HEK293 (cell line): ENCODE data around the gene CRIM1.

Experiments
- CTCF ChIA-PET: fragments of 350-600 bp; formaldehyde crosslinking; extraction: SDS; loops from one replicate; lab custom pipeline; 2021; ENCODE audit warnings: antibody characterized with exemption; lab: Yijun Ruan, JAX
- POLR2A ChIA-PET: fragments of 300-600 bp; formaldehyde crosslinking; extraction: SDS; loops from one replicate; lab custom pipeline; 2020; ENCODE audit warnings: antibody characterized with exemption, inconsistent platforms; lab: Yijun Ruan, JAX
- H3K27ac ChIP-seq: fragments of 200-500 bp; sonication (Bioruptor generic); 2 replicates; pipeline ENCODE4 v1.5.1; 2014; ENCODE audit warnings: low read depth, low read length, control low read depth, inconsistent platforms; ENCODE audit errors: extremely low read depth
- H3K36me3 ChIP-seq, 2 experiments: fragments of 200-500 bp in 1 of 2; sonication (Bioruptor generic) in 1 of 2; 1 replicate in 1 of 2; 2 replicates in 1 of 2; pipeline ENCODE4 v1.5.1; 2014 to 2017; ENCODE audit warnings: inconsistent platforms in 2 of 2, low read length in 2 of 2; ENCODE audit not compliant: control insufficient read depth in 2 of 2, insufficient read depth in 1 of 2
- H3K4me1 ChIP-seq: fragments of 200-500 bp; sonication (Bioruptor generic); 2 replicates; pipeline ENCODE4 v1.5.1; 2014; ENCODE audit warnings: mild to moderate bottlenecking, low read length, inconsistent platforms; ENCODE audit not compliant: control insufficient read depth, insufficient read depth
- H3K4me3 ChIP-seq: 2 replicates; pipeline ENCODE4 v1.5.1; 2011; ENCODE audit warnings: low read depth, mild to moderate bottlenecking, control low read depth, low read length, moderate library complexity
- H3K9me3 ChIP-seq: fragments of 200-500 bp; sonication (Bioruptor generic); 2 replicates; pipeline ENCODE4 v1.5.1; 2014; ENCODE audit warnings: low read depth, low read length, inconsistent platforms; ENCODE audit not compliant: control insufficient read depth, insufficient read depth
- FEZF1 ChIP-seq: fragments of 450-650 bp; formaldehyde crosslinking; IDR thresholded peaks from 2 replicates; pipeline ENCODE4 v1.5.1; 2016; ENCODE audit warnings: missing biosample characterization, missing genetic modification characterization
- GLI2 ChIP-seq: fragments of 450-650 bp; formaldehyde crosslinking; IDR thresholded peaks from 2 replicates; pipeline ENCODE4; 2017; ENCODE audit warnings: missing biosample characterization, missing genetic modification characterization, low read depth, borderline replicate concordance
- GLIS1 ChIP-seq: fragments of 450-650 bp; formaldehyde crosslinking; IDR thresholded peaks from 2 replicates; pipeline ENCODE4 v1.5.1; 2016; ENCODE audit warnings: missing biosample characterization, missing genetic modification characterization
- HOXC10 ChIP-seq: sonication (generic); formaldehyde crosslinking; IDR thresholded peaks from 2 replicates; pipeline ENCODE4 v1.8.1; 2023; ENCODE audit warnings: mild to moderate bottlenecking, missing genetic modification reagents
- OVOL3 ChIP-seq: fragments of 450-650 bp; formaldehyde crosslinking; IDR thresholded peaks from 2 replicates; pipeline ENCODE4 v1.5.1; 2016; ENCODE audit warnings: missing biosample characterization, missing genetic modification characterization
- SCRT1 ChIP-seq: fragments of 450-650 bp; formaldehyde crosslinking; IDR thresholded peaks from 2 replicates; pipeline ENCODE4 v1.5.1; 2016; ENCODE audit warnings: missing biosample characterization, missing genetic modification characterization, borderline replicate concordance
- SP7 ChIP-seq: fragments of 450-650 bp; formaldehyde crosslinking; IDR thresholded peaks from 2 replicates; pipeline ENCODE4 v1.5.1; 2016; ENCODE audit warnings: missing biosample characterization, missing genetic modification characterization
- TRIM28 ChIP-seq: IDR thresholded peaks from 2 replicates; pipeline ENCODE4 v1.6.1; 2011; ENCODE audit warnings: low read length, control low read depth, borderline replicate concordance
- ZBTB17 ChIP-seq: fragments of 450-650 bp; formaldehyde crosslinking; IDR thresholded peaks from 2 replicates; pipeline ENCODE4 v1.5.1; 2016; ENCODE audit warnings: missing biosample characterization, missing genetic modification characterization
- ZBTB20 ChIP-seq: fragments of 450-650 bp; formaldehyde crosslinking; IDR thresholded peaks from 2 replicates; pipeline ENCODE4 v1.5.1; 2016; ENCODE audit warnings: missing biosample characterization, missing genetic modification characterization
- ZFHX2 ChIP-seq: fragments of 450-650 bp; formaldehyde crosslinking; conservative IDR thresholded peaks from 2 replicates; pipeline ENCODE4 v1.5.1; 2016; ENCODE audit warnings: missing biosample characterization, missing genetic modification characterization
- ZNF10 ChIP-seq: fragments of 450-650 bp; formaldehyde crosslinking; IDR thresholded peaks from 2 replicates; pipeline ENCODE4 v1.5.1; 2017; ENCODE audit warnings: missing biosample characterization, missing genetic modification characterization
- ZNF146 ChIP-seq: fragments of 450-650 bp; formaldehyde crosslinking; IDR thresholded peaks from 2 replicates; pipeline ENCODE4 v1.5.1; 2016; ENCODE audit warnings: missing biosample characterization, missing genetic modification characterization
- ZNF202 ChIP-seq: fragments of 450-650 bp; formaldehyde crosslinking; IDR thresholded peaks from 2 replicates; pipeline ENCODE4 v1.5.1; 2016; ENCODE audit warnings: missing biosample characterization, missing genetic modification characterization, borderline replicate concordance
- ZNF350 ChIP-seq: fragments of 450-650 bp; formaldehyde crosslinking; IDR thresholded peaks from 2 replicates; pipeline ENCODE4 v1.5.0; 2017; ENCODE audit warnings: missing biosample characterization, mild to moderate bottlenecking, missing genetic modification characterization
- ZNF423 ChIP-seq: fragments of 450-650 bp; formaldehyde crosslinking; IDR thresholded peaks from 2 replicates; pipeline ENCODE4 v1.5.1; 2016; ENCODE audit warnings: missing biosample characterization, missing genetic modification characterization
- ZNF48 ChIP-seq: fragments of 450-650 bp; formaldehyde crosslinking; IDR thresholded peaks from 2 replicates; pipeline ENCODE4 v1.5.1; 2016; ENCODE audit warnings: missing biosample characterization, missing genetic modification characterization
- ZNF530 ChIP-seq: fragments of 450-650 bp; formaldehyde crosslinking; IDR thresholded peaks from 2 replicates; pipeline ENCODE4 v1.5.1; 2016; ENCODE audit warnings: low read depth, missing biosample characterization, missing genetic modification characterization
- ZNF544 ChIP-seq: fragments of 450-650 bp; formaldehyde crosslinking; IDR thresholded peaks from 2 replicates; pipeline ENCODE4 v1.5.0; 2017; ENCODE audit warnings: missing biosample characterization, missing genetic modification characterization
- ZNF561 ChIP-seq: fragments of 450-650 bp; IDR thresholded peaks from 2 replicates; pipeline ENCODE4 v1.5.1; 2018; ENCODE audit warnings: missing biosample characterization, missing genetic modification characterization, borderline replicate concordance
- ZNF571 ChIP-seq: fragments of 450-650 bp; formaldehyde crosslinking; IDR thresholded peaks from 2 replicates; pipeline ENCODE4 v1.5.0; 2017; ENCODE audit warnings: missing biosample characterization, missing genetic modification characterization
- ZNF658 ChIP-seq: fragments of 450-650 bp; formaldehyde crosslinking; IDR thresholded peaks from 2 replicates; pipeline ENCODE4; 2016; ENCODE audit warnings: missing biosample characterization, missing genetic modification characterization
- ZNF664 ChIP-seq: fragments of 450-650 bp; formaldehyde crosslinking; IDR thresholded peaks from 2 replicates; pipeline ENCODE4 v1.5.1; 2016; ENCODE audit warnings: missing biosample characterization, missing genetic modification characterization
- ZSCAN23 ChIP-seq: fragments of 450-650 bp; formaldehyde crosslinking; IDR thresholded peaks from 2 replicates; pipeline ENCODE4 v1.5.1; 2016; ENCODE audit warnings: missing biosample characterization, missing genetic modification characterization
- TF ChIP-seq, protein P1 (sequence below): fragments of 450-650 bp; formaldehyde crosslinking; IDR thresholded peaks from 2 replicates; pipeline ENCODE4 v1.5.1; 2016; ENCODE audit warnings: missing biosample characterization, missing genetic modification characterization
- TF ChIP-seq, protein P2 (sequence below): fragments of 450-650 bp; formaldehyde crosslinking; IDR thresholded peaks from 2 replicates; pipeline ENCODE4 v1.5.1; 2016; ENCODE audit warnings: missing biosample characterization, missing genetic modification characterization
- TF ChIP-seq, protein P3 (sequence below): fragments of 450-650 bp; formaldehyde crosslinking; IDR thresholded peaks from 2 replicates; pipeline ENCODE4 v1.5.0; 2017; ENCODE audit warnings: missing biosample characterization, missing genetic modification characterization, borderline replicate concordance
- TF ChIP-seq, protein P4 (sequence below): fragments of 450-650 bp; formaldehyde crosslinking; IDR thresholded peaks from 2 replicates; pipeline ENCODE4 v1.5.1; 2017; ENCODE audit warnings: missing biosample characterization, missing genetic modification characterization

CRIM1 gene

DNA sequence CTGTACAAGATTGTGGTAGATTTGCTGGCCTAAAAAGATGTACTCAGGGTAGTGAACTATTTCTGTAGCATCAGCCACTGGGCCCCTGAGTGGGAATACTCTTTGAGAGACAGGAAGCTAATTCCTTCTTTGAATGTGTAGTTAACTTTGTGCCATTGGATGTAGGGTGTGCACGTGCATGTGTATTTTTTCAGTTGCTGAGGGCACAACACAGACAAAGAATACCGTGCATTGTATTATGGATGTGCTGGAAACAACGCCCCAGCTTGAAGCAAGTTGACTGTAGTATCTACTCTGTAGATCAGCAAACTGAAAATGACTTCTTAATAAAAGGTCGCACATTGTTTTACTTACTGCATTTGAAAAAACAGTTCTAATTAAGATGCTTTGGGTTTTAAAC is 14.1 kb downstream of the CRIM1 start (continued):
- TF ChIP-seq, protein P1, sequence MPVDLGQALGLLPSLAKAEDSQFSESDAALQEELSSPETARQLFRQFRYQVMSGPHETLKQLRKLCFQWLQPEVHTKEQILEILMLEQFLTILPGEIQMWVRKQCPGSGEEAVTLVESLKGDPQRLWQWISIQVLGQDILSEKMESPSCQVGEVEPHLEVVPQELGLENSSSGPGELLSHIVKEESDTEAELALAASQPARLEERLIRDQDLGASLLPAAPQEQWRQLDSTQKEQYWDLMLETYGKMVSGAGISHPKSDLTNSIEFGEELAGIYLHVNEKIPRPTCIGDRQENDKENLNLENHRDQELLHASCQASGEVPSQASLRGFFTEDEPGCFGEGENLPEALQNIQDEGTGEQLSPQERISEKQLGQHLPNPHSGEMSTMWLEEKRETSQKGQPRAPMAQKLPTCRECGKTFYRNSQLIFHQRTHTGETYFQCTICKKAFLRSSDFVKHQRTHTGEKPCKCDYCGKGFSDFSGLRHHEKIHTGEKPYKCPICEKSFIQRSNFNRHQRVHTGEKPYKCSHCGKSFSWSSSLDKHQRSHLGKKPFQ (tag by site-specific recombination): no peak
- TF ChIP-seq TRIM28 (no peak), ZNF544 (tag by site-specific recombination) (no peak), HOXC10 (no peak), ZNF530 (tag by site-specific recombination) (no peak), GLI2 (no peak), ZNF48 (tag by site-specific recombination) (no peak), ZNF350 (no peak), ZBTB17 (tag by site-specific recombination) (no peak), ZNF658 (tag by site-specific recombination) (no peak)
- TF ChIP-seq, protein P2, sequence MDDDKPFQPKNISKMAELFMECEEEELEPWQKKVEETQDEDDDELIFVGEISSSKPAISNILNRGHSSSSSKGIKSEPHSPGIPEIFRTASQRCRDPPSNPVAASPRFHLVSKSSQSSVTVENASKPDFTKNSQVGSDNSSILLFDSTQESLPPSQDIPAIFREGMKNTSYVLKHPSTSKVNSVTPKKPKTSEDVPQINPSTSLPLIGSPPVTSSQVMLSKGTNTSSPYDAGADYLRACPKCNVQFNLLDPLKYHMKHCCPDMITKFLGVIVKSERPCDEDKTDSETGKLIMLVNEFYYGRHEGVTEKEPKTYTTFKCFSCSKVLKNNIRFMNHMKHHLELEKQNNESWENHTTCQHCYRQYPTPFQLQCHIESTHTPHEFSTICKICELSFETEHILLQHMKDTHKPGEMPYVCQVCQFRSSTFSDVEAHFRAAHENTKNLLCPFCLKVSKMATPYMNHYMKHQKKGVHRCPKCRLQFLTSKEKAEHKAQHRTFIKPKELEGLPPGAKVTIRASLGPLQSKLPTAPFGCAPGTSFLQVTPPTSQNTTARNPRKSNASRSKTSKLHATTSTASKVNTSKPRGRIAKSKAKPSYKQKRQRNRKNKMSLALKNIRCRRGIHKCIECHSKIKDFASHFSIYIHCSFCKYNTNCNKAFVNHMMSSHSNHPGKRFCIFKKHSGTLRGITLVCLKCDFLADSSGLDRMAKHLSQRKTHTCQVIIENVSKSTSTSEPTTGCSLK (tag by site-specific recombination): no peak
- TF ChIP-seq, all 188 proteins: peak for 0

DNA sequence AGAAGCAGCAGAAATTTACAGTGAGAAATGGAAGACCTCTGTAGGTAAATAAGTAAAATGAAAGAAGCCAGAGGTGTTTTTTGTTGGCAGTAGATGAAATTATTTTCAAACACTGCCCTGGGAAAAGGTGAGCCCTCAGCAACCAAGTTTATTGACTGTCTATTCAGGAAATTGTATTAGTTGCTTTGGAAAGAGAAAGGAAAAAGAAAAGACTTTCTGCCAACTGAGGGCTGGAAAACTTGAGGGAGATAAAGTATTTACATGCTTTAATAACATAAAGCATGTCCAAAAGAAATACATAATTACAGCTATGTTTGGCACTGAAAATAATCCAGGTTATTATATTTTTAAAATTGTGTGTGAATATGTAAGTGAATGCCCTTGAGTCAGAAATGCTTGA is 14.7 kb downstream of the CRIM1 start:
- no peak for TF ChIP-seq ZNF423 (tag by site-specific recombination)
- TF ChIP-seq GLIS1: no peak
- TF ChIP-seq OVOL3: no peak
- no peak for TF ChIP-seq ZNF146 (tag by site-specific recombination)
- no peak for TF ChIP-seq ZNF561 (tag by site-specific recombination)
- TF ChIP-seq ZSCAN23: no peak
- no peak for TF ChIP-seq SP7 (tag by site-specific recombination)
- TF ChIP-seq ZNF202: no peak
- no peak for TF ChIP-seq ZNF10
- TF ChIP-seq ZNF664 (tag by site-specific recombination): no peak
- no peak for TF ChIP-seq SCRT1 (tag by site-specific recombination)
- no peak for TF ChIP-seq ZBTB20
- ChIA-PET CTCF (interaction anchor here (0.7 to 3.1 kb wide), 5 partner anchors 10 to 136 kb away, joined by 3 to 14 read pairs (median 11); no protein-coding TSS in a partner anchor), POLR2A (no interaction called here)
- H3K36me3 ChIP-seq: no peaks in the 10 kb centered on the region
- no peak overlapping the region for H3K4me3 ChIP-seq
- no peak overlapping the region for H3K27ac ChIP-seq
- H3K4me1 ChIP-seq: peaks cover 48% of the 10 kb centered on the region
- H3K9me3 ChIP-seq: no peaks in the 10 kb centered on the region

DNA sequence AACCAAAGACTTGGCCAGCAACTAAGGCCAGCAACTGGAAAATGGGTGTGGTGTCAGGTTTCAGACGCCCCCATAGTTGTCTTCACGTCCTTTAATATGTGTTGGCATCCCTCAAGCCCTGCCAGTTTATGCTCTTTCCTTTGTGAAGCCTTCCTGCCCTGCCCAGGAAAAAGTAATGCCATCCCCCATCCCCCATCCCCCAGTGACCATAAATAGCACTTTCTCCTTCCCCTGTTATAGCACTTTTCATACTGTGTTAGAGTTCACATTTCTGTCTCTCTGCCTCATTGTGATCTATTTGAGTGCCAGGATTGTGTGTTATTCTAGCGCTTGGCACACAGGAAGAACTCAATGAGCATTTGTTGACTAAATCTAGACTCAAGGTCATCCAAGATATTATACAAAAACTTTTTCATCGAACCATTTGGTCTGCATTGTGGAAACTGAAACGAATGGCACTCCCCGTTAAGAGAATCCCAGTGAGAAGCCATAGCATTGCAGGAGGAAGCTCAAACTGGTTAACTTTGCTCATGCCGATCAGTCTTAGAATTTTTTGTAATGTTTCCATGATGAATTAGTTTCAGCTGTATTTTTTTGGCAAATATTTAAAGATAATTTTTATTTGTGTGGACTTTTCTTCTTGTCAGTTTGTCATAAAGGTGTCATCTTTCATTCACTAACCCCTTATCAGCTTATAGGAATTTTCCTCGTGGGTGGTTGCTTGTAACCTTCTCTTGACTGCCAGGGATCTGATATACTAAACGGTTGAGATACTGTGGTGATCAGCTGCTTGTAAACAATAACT is 15.7 kb downstream of the CRIM1 start:
- Histone ChIP-seq H3K36me3 (no peaks in the 10 kb centered on the region), H3K9me3 (no peaks in the 10 kb centered on the region), H3K4me1 (peaks cover 52% of the 10 kb centered on the region), H3K27ac (no peak overlapping the region), H3K4me3 (no peak overlapping the region)
- POLR2A ChIA-PET: interaction anchor here (1.1 kb wide), 1 partner anchor 16 kb away, joined by 10 read pairs; the partner anchor contains the start of gene CRIM1
- CTCF ChIA-PET: interaction anchor here (0.9 to 3.1 kb wide), 6 partner anchors 11 to 88 kb away, joined by 3 to 11 read pairs (median 8); partner anchors contain the start of gene CRIM1
- TF ChIP-seq, protein P3, sequence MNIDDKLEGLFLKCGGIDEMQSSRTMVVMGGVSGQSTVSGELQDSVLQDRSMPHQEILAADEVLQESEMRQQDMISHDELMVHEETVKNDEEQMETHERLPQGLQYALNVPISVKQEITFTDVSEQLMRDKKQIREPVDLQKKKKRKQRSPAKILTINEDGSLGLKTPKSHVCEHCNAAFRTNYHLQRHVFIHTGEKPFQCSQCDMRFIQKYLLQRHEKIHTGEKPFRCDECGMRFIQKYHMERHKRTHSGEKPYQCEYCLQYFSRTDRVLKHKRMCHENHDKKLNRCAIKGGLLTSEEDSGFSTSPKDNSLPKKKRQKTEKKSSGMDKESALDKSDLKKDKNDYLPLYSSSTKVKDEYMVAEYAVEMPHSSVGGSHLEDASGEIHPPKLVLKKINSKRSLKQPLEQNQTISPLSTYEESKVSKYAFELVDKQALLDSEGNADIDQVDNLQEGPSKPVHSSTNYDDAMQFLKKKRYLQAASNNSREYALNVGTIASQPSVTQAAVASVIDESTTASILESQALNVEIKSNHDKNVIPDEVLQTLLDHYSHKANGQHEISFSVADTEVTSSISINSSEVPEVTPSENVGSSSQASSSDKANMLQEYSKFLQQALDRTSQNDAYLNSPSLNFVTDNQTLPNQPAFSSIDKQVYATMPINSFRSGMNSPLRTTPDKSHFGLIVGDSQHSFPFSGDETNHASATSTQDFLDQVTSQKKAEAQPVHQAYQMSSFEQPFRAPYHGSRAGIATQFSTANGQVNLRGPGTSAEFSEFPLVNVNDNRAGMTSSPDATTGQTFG (tag by site-specific recombination): no peak
- TF ChIP-seq ZBTB17 (tag by site-specific recombination) (peak; percentile 66), FEZF1 (tag by site-specific recombination) (peak; percentile 71), ZNF571 (tag by site-specific recombination) (no peak), ZFHX2 (0 out of 2 replicates have a peak, but pooled peaks have one; percentile 16), GLIS1 (peak; percentile 29; the same call in 1 of the 2 replicates)
- TF ChIP-seq, protein P4, sequence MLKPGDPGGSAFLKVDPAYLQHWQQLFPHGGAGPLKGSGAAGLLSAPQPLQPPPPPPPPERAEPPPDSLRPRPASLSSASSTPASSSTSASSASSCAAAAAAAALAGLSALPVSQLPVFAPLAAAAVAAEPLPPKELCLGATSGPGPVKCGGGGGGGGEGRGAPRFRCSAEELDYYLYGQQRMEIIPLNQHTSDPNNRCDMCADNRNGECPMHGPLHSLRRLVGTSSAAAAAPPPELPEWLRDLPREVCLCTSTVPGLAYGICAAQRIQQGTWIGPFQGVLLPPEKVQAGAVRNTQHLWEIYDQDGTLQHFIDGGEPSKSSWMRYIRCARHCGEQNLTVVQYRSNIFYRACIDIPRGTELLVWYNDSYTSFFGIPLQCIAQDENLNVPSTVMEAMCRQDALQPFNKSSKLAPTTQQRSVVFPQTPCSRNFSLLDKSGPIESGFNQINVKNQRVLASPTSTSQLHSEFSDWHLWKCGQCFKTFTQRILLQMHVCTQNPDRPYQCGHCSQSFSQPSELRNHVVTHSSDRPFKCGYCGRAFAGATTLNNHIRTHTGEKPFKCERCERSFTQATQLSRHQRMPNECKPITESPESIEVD (tag by site-specific recombination): peak; percentile 66
